Panc1 (cell line): ENCODE measurements around the gene LUC7L2. TPM values are rescaled to one million over a fixed set of nuclear protein-coding genes. Genes with fewer than 3 reads are reported as not detected.

Experiments used
- ATAC-seq: fragments of 200-7000 bp; cut with Tn5 transposase; 2 replicates; pipeline ENCODE4 v1.9.1; 2020; ENCODE audit warnings: mild to moderate bottlenecking, moderate library complexity
- BruUV-seq: library from RNA; stranded (reverse); fragments of 400-500 nt; replicated peaks from 2 replicates; lab custom pipeline; 2021; lab: Mats Ljungman, UMichigan
- CTCF ChIA-PET: fragments of 300-600 bp; sonication (Branson Sonifier 250); formaldehyde crosslinking; loops from one replicate; lab custom pipeline; 2022; ENCODE audit warnings: antibody characterized with exemption; lab: Charles Lee
- POLR2A ChIA-PET: fragments of 300-600 bp; sonication (Branson Sonifier 250); formaldehyde crosslinking; loops from one replicate; lab custom pipeline; 2022; ENCODE audit warnings: antibody characterized with exemption; lab: Charles Lee
- DNase-seq: peaks from one replicate; pipeline ENCODE4 v3.0.0-alpha.2; 2010; ENCODE audit warnings: low read depth, low spot score
- H3K27ac ChIP-seq: 2 replicates; pipeline ENCODE4 v1.5.1; 2011; ENCODE audit warnings: mild to moderate bottlenecking, low read length, inconsistent platforms
- H3K27me3 ChIP-seq: fragments of 200-500 bp; sonication (Bioruptor generic); 2 replicates; pipeline ENCODE4 v1.6.0; 2014; ENCODE audit warnings: low read length, inconsistent platforms; ENCODE audit not compliant: control insufficient read depth, insufficient read depth
- H3K36me3 ChIP-seq: fragments of 200-500 bp; sonication (Bioruptor generic); 2 replicates; pipeline ENCODE4 v1.5.1; 2014; ENCODE audit warnings: inconsistent platforms, mild to moderate bottlenecking, low read length, moderate library complexity; ENCODE audit not compliant: control insufficient read depth, insufficient read depth
- H3K4me1 ChIP-seq: 2 replicates; pipeline ENCODE4 v1.5.1; 2011; ENCODE audit warnings: inconsistent platforms, mild to moderate bottlenecking, low read length, moderate library complexity; ENCODE audit not compliant: control insufficient read depth, insufficient read depth
- H3K4me3 ChIP-seq, 2 experiments: 2 replicates each; pipeline ENCODE4 v1.5.1; 2011 to 2012; ENCODE audit warnings: low read depth in 2 of 2, low read length in 2 of 2, mild to moderate bottlenecking in 2 of 2, inconsistent platforms in 1 of 2, moderate library complexity in 1 of 2
- H3K9me3 ChIP-seq: fragments of 200-500 bp; sonication (Bioruptor generic); 2 replicates; pipeline ENCODE4 v1.5.1; 2014; ENCODE audit warnings: low read depth, mild to moderate bottlenecking, inconsistent platforms, low read length, moderate library complexity; ENCODE audit not compliant: control insufficient read depth, insufficient read depth
- CTCF ChIP-seq: fragments of 450-650 bp; IDR thresholded peaks from 2 replicates; pipeline ENCODE4 v1.5.1; 2017; ENCODE audit warnings: mild to moderate bottlenecking
- POLR2AphosphoS5 ChIP-seq: IDR thresholded peaks from 2 replicates; pipeline ENCODE4 v1.6.1; 2012; ENCODE audit warnings: mild to moderate bottlenecking, low read depth, low read length, moderate library complexity
- REST ChIP-seq, 2 experiments: IDR thresholded peaks; 2 replicates each; pipeline ENCODE4 v1.6.1; 2011 to 2012; ENCODE audit warnings: low read depth in 2 of 2, control low read depth in 1 of 2, low read length in 1 of 2, mild to moderate bottlenecking in 1 of 2, moderate library complexity in 1 of 2; ENCODE audit not compliant: insufficient read depth in 1 of 2
- SIN3A ChIP-seq: IDR thresholded peaks from 2 replicates; pipeline ENCODE4 v1.6.1; 2012; ENCODE audit warnings: low read depth, mild to moderate bottlenecking, low read length, moderate library complexity, borderline replicate concordance; ENCODE audit not compliant: insufficient read depth
- TCF7L2 ChIP-seq: IDR thresholded peaks from 2 replicates; pipeline ENCODE4 v1.6.1; 2011; ENCODE audit warnings: mild to moderate bottlenecking, low read depth, low read length, inconsistent platforms
- in situ Hi-C: cut with HindIII; loops from 2 replicates; pipeline ENCODE4 v1.10.0; 2016; ENCODE audit warnings: low sequenced_read_pairs, low pct_unique_long_range_greater_than_20kb
- intact Hi-C: fragments of 100-400 bp; cut with micrococcal nuclease; formaldehyde crosslinking; loops from one replicate; pipeline ENCODE4 v1.10.0; 2022; ENCODE audit not compliant: unreplicated experiment
- total RNA-seq: library from RNA; stranded (reverse); gene quantifications from one replicate; pipeline ENCODE4 v1.2.1, GENCODE V29; 2021; ENCODE audit not compliant: unreplicated experiment

The LUC7L2 gene
- total RNA-seq, 1 experiment from 2014 or later, result 110 TPM

- BruUV-seq, result no TSS peak
- Histone ChIP-seq H3K36me3 (peaks cover 22% of the 10 kb centered on the region), H3K4me1 (peaks cover 32% of the 10 kb centered on the region), H3K27me3 (no peaks in the 10 kb centered on the region), H3K27ac (no peak overlapping the region), H3K9me3 (no peaks in the 10 kb centered on the region), H3K4me3 (no peak overlapping the region)
- in situ Hi-C loops (no loop called here), intact Hi-C loops (no loop called here)
- DNase-seq (no peak), ATAC-seq (no peak)
- no peak for TF ChIP-seq POLR2AphosphoS5
- no peak for TF ChIP-seq CTCF
- TF ChIP-seq TCF7L2, result no peak
- TF ChIP-seq REST (IDR thresholded peaks at IDR 0.05; ENCODE audit: insufficient read depth in 1 of 2, low read depth in 2 of 2, low read length in 1 of 2), result no peak
- TF ChIP-seq SIN3A, result no peak
- POLR2A ChIA-PET, result interaction anchor here (0.6 kb wide), 1 partner anchor 341 kb away, joined by 3 read pairs; no protein-coding TSS in a partner anchor
- CTCF ChIA-PET, result no interaction called here
Observed at GRCh38 chr7:139365336-139365735, 5.6 kb downstream of the LUC7L2 start.

GRCh38 chr7:139366400-139366799, 6.7 kb downstream of the LUC7L2 start:
- CTCF ChIA-PET, result no interaction called here
- no TSS peak for BruUV-seq
- DNase-seq (no peak), ATAC-seq (no peak)
- Histone ChIP-seq H3K36me3 (peaks cover 16% of the 10 kb centered on the region; the same call in 1 of the 2 replicates), H3K27me3 (no peaks in the 10 kb centered on the region), H3K27ac (no peak overlapping the region), H3K9me3 (no peaks in the 10 kb centered on the region), H3K4me1 (peaks cover 39% of the 10 kb centered on the region), H3K4me3 (no peak overlapping the region)
- POLR2A ChIA-PET, result no interaction called here
- TF ChIP-seq CTCF (no peak), TCF7L2 (no peak), POLR2AphosphoS5 (no peak), SIN3A (no peak), REST (IDR thresholded peaks at IDR 0.05; ENCODE audit: insufficient read depth in 1 of 2, low read depth in 2 of 2, low read length in 1 of 2) (no peak)
- in situ Hi-C loops (no loop called here), intact Hi-C loops (no loop called here)
